ENCODE results near the gene TXNL4A. TPM values are rescaled to one million over a fixed set of nuclear protein-coding genes. Genes with fewer than 3 reads are reported as not detected.

Gene TXNL4A
- total RNA-seq, 2 donors from 2014 or later, result 115 to 197 TPM

Other genes with a start within 250 kb of the TXNL4A start
- not detected for gene KCNG2, start 190.6 kb downstream of the TXNL4A start, total RNA-seq
- 10 to 100 TPM; 16.8 to 19.5 TPM for gene SLC66A2, start 36.9 kb downstream of the TXNL4A start, total RNA-seq
- 1 to 10 TPM; 2.7 to 9.2 TPM for gene HSBP1L1, start 23.9 kb downstream of the TXNL4A start, total RNA-seq
- gene RBFA, start 45.9 kb upstream of the TXNL4A start, total RNA-seq, result 10 to 100 TPM; 26.6 to 39.4 TPM
- 10 to 100 TPM; 31.8 to 34.9 TPM for gene ADNP2, start 120.7 kb upstream of the TXNL4A start, total RNA-seq